Type B pancreatic cell (in vitro differentiated cells): Measurements from ENCODE around the gene C6orf163. TPM values are rescaled to one million over a fixed set of nuclear protein-coding genes. Genes with fewer than 3 reads are reported as not detected.
"Not testable (repeated sequence)": the region's sequence is repeated elsewhere in the genome, so short reads cannot be mapped to it uniquely, and the experiment has no call there.

Source experiments
- DNase-seq: peaks from one replicate; pipeline ENCODE4 v3.0.0; 2021; ENCODE audit warnings: mixed read lengths; ENCODE audit not compliant: unreplicated experiment; ENCODE audit errors: extremely low spot score
- H3K27ac Mint-ChIP-seq: 2 replicates; pipeline ENCODE4 v1.8.0; 2021; ENCODE audit warnings: mild to moderate bottlenecking, mixed read lengths
- H3K27me3 Mint-ChIP-seq: 2 replicates; pipeline ENCODE4 v1.8.0; 2021; ENCODE audit warnings: mixed read lengths
- H3K36me3 Mint-ChIP-seq: 2 replicates; pipeline ENCODE4 v1.8.0; 2021; ENCODE audit warnings: mixed read lengths
- H3K4me1 Mint-ChIP-seq: one replicate; pipeline ENCODE4 v1.8.0; 2021; ENCODE audit warnings: mixed read lengths; ENCODE audit not compliant: unreplicated experiment
- H3K4me3 Mint-ChIP-seq: 2 replicates; pipeline ENCODE4 v1.8.0; 2021; ENCODE audit warnings: mild to moderate bottlenecking, mixed read lengths
- H3K9me3 Mint-ChIP-seq: 2 replicates; pipeline ENCODE4 v1.8.0; 2021; ENCODE audit warnings: mixed read lengths
- CTCF ChIP-seq: fragments of 200-600 bp; sonication (generic); conservative IDR thresholded peaks from 2 replicates; pipeline ENCODE4 v1.5.0; 2021; ENCODE audit warnings: antibody characterized with exemption, mild to moderate bottlenecking
- long read RNA-seq: library from polyadenylated mRNA; unstranded; transcript quantifications from one replicate; pipeline ENCODE4 v2.0.0, GENCODE V29; 2020
- total RNA-seq: library from RNA; stranded (reverse); gene quantifications from 2 replicates; pipeline ENCODE4 v1.2.1, GENCODE V29; 2021; ENCODE audit warnings: low replicate concordance

C6orf163 gene
- total RNA-seq, result 3.3 and 4.7 TPM in 2 replicates
- long read RNA-seq, result 0 reads

GRCh38 chr6:87344731-87345130, at the start of gene C6orf163:
C6orf163 (plus strand) TSS chr6:87344813; CDS start chr6:87345100, 287 bp downstream.
- no peak within 1 kb of the TSS for H3K27ac Mint-ChIP-seq
- peaks cover 21% of the 10 kb centered on the region for H3K36me3 Mint-ChIP-seq

GRCh38 chr6:87297119-87297518, 47.5 kb upstream of the C6orf163 start:
- Mint-ChIP-seq H3K27ac (no peak overlapping the region), H3K36me3 (no peaks in the 10 kb centered on the region), H3K4me3 (no peak overlapping the region), H3K27me3 (peaks cover 27% of the 10 kb centered on the region), H3K9me3 (no peaks in the 10 kb centered on the region), H3K4me1 (no peaks in the 10 kb centered on the region)
- DNase-seq, result no peak
- TF ChIP-seq CTCF, result no peak

More at GRCh38 chr6:87344731-87345130, at the start of gene C6orf163:
- H3K9me3 Mint-ChIP-seq, result no peaks in the 10 kb centered on the region
- H3K4me1 Mint-ChIP-seq, result peaks cover 22% of the 10 kb centered on the region
- H3K4me3 Mint-ChIP-seq, result no peak within 1 kb of the TSS
- H3K27me3 Mint-ChIP-seq, result no peaks in the 10 kb centered on the region
- TF ChIP-seq CTCF, result no peak
- DNase-seq, result no peak

- not testable (repeated sequence) for H3K36me3 Mint-ChIP-seq, H3K9me3 Mint-ChIP-seq, H3K27ac Mint-ChIP-seq, H3K4me1 Mint-ChIP-seq, DNase-seq, H3K4me3 Mint-ChIP-seq
- H3K27me3 Mint-ChIP-seq, result peaks cover 25% of the 10 kb centered on the region
These were observed 43.3 kb upstream of the C6orf163 start for GRCh38 chr6:87301277-87301676.

GRCh38 chr6:87308970-87309369, 35.6 kb upstream of the C6orf163 start:
- no peak for DNase-seq
- H3K4me1 Mint-ChIP-seq, result no peaks in the 10 kb centered on the region
- H3K4me3 Mint-ChIP-seq, result no peak overlapping the region
- H3K36me3 Mint-ChIP-seq, result no peaks in the 10 kb centered on the region
- peaks cover 27% of the 10 kb centered on the region for H3K27me3 Mint-ChIP-seq
- no peak overlapping the region for H3K27ac Mint-ChIP-seq
- no peaks in the 10 kb centered on the region for H3K9me3 Mint-ChIP-seq
- TF ChIP-seq CTCF, result no peak

- TF ChIP-seq CTCF, result no peak
- Mint-ChIP-seq H3K27me3 (peaks cover 35% of the 10 kb centered on the region), H3K9me3 (no peaks in the 10 kb centered on the region), H3K4me1 (no peaks in the 10 kb centered on the region), H3K4me3 (no peak overlapping the region), H3K27ac (no peak overlapping the region), H3K36me3 (no peaks in the 10 kb centered on the region)
- DNase-seq, result no peak
These were observed 31.8 kb upstream of the C6orf163 start for GRCh38 chr6:87312860-87313259.

GRCh38 chr6:87315071-87315470, 29.5 kb upstream of the C6orf163 start:
- Mint-ChIP-seq H3K4me3 (no peak overlapping the region), H3K36me3 (no peaks in the 10 kb centered on the region), H3K27ac (no peak overlapping the region), H3K9me3 (no peaks in the 10 kb centered on the region), H3K27me3 (peaks cover 28% of the 10 kb centered on the region), H3K4me1 (no peaks in the 10 kb centered on the region)
- DNase-seq, result no peak
- no peak for TF ChIP-seq CTCF
